Gastrocnemius medialis (tissue), 4 donors: ENCODE measurements around the gene OPCML. TPM values are rescaled to one million over a fixed set of nuclear protein-coding genes. Genes with fewer than 3 reads are reported as not detected.

ENCODE experiments used
- ATAC-seq, 2 donors: fragments of 150-250 bp; one replicate each; pipeline ENCODE4 v1.9.1; 2016
- DNase-seq, 2 donors: peaks; one replicate each; pipeline ENCODE4 v3.0.0-alpha.2; 2019
- H3K27ac ChIP-seq, 4 donors: fragments of 200-600 bp; sonication (generic); 1 replicate in 1 of 4; 2 replicates in 3 of 4; pipeline ENCODE4 v1.5.1; 2016 to 2018; ENCODE audit warnings: mild to moderate bottlenecking in 2 of 4, moderate library complexity in 1 of 4
- H3K27me3 ChIP-seq, 3 donors: fragments of 200-600 bp; sonication (generic) in 2 of 3; 1 replicate in 1 of 3; 2 replicates in 2 of 3; pipeline versions ENCODE4 v1.5.1 to v1.6.0; 2016 to 2019; ENCODE audit warnings: mild to moderate bottlenecking in 1 of 3, moderate library complexity in 1 of 3
- H3K36me3 ChIP-seq, 2 donors: fragments of 200-600 bp; sonication (generic) in 1 of 2; one replicate each; pipeline ENCODE4 v1.5.1; 2017 to 2018
- H3K4me1 ChIP-seq, 2 donors: fragments of 200-600 bp; sonication (generic) in 1 of 2; one replicate each; pipeline ENCODE4 v1.5.1; 2016 to 2017; ENCODE audit warnings: mild to moderate bottlenecking in 2 of 2
- H3K4me3 ChIP-seq, 4 donors: fragments of 200-600 bp; sonication (generic) in 3 of 4; 1 replicate in 1 of 4; 2 replicates in 3 of 4; pipeline ENCODE4 v1.5.1; 2016 to 2019; ENCODE audit warnings: mild to moderate bottlenecking in 2 of 4
- H3K9me3 ChIP-seq, 3 donors: fragments of 200-600 bp; sonication (generic) in 2 of 3; 1 replicate in 1 of 3; 2 replicates in 2 of 3; pipeline ENCODE4 v1.5.1; 2016 to 2019
- POLR2A ChIP-seq, 2 donors: fragments of 450-650 bp; IDR thresholded peaks; one replicate each; pipeline ENCODE4 v1.6.1; 2017; ENCODE audit warnings: antibody characterized with exemption in 2 of 2, mild to moderate bottlenecking in 2 of 2, moderate library complexity in 2 of 2
- in situ Hi-C, 4 donors: fragments of 200-750 bp; cut with MboI; loops; one replicate each; pipeline versions ENCODE4 v1.15.0 to v1.8.0; 2017; ENCODE audit warnings: low sequenced_read_pairs in 4 of 4
- intact Hi-C: fragments of 100-400 bp; cut with DNase I; formaldehyde crosslinking; loops from one replicate; pipeline ENCODE4 v1.15.1; 2023; ENCODE audit warnings: low total_unique reads
- total RNA-seq, 4 donors: library from RNA; depleted of rRNA; stranded (reverse); fragments of >200 nt; gene quantifications; one replicate each; pipeline versions ENCODE4 v1.1.0 to v1.2.3, GENCODE V29; 2016
- TF ChIP-seq, protein P1 (sequence below), 5 experiments: fragments of 450-650 bp in 3 of 5; fragments of 200-600 bp in 2 of 5; sonication (generic) in 2 of 5; IDR thresholded peaks in 4 of 5; conservative IDR thresholded peaks in 1 of 5; 1 replicate in 4 of 5; 2 replicates in 1 of 5; pipeline ENCODE4 v1.5.1; 2016 to 2019; ENCODE audit warnings: antibody characterized with exemption in 5 of 5, mild to moderate bottlenecking in 3 of 5, moderate library complexity in 3 of 5

Gene OPCML
- total RNA-seq, 4 donors from 2014 or later: not detected

DNA sequence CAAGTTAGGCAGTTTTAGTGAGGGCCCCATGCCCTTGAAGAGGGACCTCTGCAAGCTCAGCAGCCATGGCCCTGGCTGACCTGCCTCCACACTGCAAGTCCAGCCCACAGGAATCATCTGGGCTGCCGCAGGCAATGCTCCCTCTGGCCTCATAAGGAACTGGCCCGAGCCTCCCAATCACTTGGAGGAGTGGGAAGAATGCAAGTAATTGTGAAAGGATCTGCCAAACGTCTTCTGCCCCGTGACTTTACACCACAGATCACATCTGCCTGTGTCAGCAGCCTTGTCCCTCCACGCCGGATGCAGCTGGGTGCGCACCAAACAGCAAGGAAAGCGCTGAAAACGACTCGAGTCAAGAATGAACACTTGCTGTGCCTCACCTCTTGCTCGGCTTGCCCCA lies 23.8 kb downstream of the OPCML start:
- DNase-seq: no peak
- Histone ChIP-seq H3K27me3 (no peaks in the 10 kb centered on the region), H3K4me1 (no peaks in the 10 kb centered on the region), H3K27ac (no peak overlapping the region), H3K4me3 (no peak overlapping the region), H3K9me3 (no peaks in the 10 kb centered on the region), H3K36me3 (no peaks in the 10 kb centered on the region)
- no peak for ATAC-seq
- intact Hi-C loops (no loop called here), in situ Hi-C loops (no loop called here)
- no peak for TF ChIP-seq POLR2A (IDR thresholded peaks at IDR 0.05)
- TF ChIP-seq, protein P1, sequence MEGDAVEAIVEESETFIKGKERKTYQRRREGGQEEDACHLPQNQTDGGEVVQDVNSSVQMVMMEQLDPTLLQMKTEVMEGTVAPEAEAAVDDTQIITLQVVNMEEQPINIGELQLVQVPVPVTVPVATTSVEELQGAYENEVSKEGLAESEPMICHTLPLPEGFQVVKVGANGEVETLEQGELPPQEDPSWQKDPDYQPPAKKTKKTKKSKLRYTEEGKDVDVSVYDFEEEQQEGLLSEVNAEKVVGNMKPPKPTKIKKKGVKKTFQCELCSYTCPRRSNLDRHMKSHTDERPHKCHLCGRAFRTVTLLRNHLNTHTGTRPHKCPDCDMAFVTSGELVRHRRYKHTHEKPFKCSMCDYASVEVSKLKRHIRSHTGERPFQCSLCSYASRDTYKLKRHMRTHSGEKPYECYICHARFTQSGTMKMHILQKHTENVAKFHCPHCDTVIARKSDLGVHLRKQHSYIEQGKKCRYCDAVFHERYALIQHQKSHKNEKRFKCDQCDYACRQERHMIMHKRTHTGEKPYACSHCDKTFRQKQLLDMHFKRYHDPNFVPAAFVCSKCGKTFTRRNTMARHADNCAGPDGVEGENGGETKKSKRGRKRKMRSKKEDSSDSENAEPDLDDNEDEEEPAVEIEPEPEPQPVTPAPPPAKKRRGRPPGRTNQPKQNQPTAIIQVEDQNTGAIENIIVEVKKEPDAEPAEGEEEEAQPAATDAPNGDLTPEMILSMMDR (IDR thresholded peaks at IDR 0.05 in 4 of 5, conservative IDR thresholded peaks at IDR 0.05 in 1 of 5): no peak

DNA sequence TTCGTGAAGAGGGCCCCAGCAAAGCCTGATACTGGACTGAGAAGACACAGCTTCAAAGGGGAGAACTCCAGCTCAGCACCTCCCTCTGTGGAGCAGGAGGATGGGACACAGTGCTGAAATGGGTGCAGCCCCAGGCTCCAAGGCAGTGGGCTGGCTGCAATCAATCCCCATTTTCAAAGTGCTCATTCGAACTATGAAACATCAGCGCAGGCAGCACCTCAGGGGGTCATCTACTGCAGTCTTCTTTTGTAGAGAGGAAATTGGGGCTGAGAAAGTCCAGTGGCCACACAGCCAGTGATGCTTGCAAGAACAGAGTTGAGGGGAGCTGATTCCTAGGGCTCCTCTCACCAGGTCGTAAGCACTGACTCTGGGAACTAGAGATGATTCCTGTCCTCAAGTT lies 25.1 kb downstream of the OPCML start:
- no peak overlapping the region for H3K4me3 ChIP-seq
- in situ Hi-C loops (no loop called here), intact Hi-C loops (no loop called here)
- H3K9me3 ChIP-seq: no peaks in the 10 kb centered on the region
- TF ChIP-seq, protein P1 (IDR thresholded peaks at IDR 0.05 in 4 of 5, conservative IDR thresholded peaks at IDR 0.05 in 1 of 5): no peak
- TF ChIP-seq POLR2A (IDR thresholded peaks at IDR 0.05): no peak
- H3K4me1 ChIP-seq: no peaks in the 10 kb centered on the region
- H3K36me3 ChIP-seq: no peaks in the 10 kb centered on the region
- H3K27ac ChIP-seq: no peak overlapping the region
- ATAC-seq (no peak), DNase-seq (no peak)
- H3K27me3 ChIP-seq: no peaks in the 10 kb centered on the region

DNA sequence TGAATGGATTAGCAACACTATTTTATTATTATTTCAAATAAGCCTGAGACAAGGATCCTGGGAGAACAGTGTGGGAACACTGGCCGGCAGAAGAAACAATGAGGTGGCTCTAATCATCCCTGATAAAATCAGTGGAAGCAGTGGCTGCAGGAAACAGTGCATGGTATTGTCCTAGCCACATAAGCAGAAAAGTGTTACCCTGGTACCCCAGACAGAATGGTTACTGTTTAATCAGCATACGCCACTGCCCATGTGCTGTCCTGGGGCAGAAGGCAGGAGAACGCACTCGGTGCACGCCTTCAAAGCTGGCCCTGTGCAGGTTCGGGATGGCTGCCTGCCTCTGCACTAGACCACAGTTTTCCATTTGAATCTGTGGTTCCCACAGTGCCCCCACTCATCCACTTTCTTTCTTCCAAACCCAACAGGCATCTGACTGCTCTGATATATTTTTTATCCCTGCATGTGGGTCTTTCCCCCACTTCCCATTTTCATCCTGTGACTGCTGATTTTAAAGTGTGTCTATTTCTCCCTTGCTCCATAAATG lies 25.7 kb downstream of the OPCML start:
- DNase-seq (no peak), ATAC-seq (no peak)
- H3K4me3 ChIP-seq: no peak overlapping the region
- no peak for TF ChIP-seq POLR2A (IDR thresholded peaks at IDR 0.05)
- TF ChIP-seq, protein P1 (IDR thresholded peaks at IDR 0.05 in 4 of 5, conservative IDR thresholded peaks at IDR 0.05 in 1 of 5): no peak
- intact Hi-C loops: no loop called here
- no peaks in the 10 kb centered on the region for H3K4me1 ChIP-seq
- in situ Hi-C loops: no loop called here
- no peak overlapping the region for H3K27ac ChIP-seq
- H3K36me3 ChIP-seq: no peaks in the 10 kb centered on the region
- no peaks in the 10 kb centered on the region for H3K27me3 ChIP-seq
- H3K9me3 ChIP-seq: no peaks in the 10 kb centered on the region

DNA sequence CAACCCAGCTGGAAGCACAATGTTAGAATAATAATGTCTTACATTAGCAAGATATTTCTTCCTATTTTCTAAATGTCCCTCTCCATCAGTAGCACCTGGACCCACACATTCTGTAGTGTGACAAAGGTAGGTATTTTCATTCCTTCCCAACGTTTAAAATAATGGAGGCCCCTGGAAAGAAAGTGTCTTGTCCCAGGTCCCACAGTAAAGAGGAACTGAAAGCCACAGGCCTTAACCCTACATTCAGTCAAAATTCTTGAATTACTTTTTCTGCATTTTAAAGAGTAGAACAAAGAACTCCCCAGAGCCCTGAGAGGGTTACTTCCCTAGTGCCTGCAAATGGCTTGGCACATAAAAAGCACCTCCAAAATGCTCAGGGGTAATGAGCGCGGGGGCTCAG lies 26.3 kb downstream of the OPCML start:
- Histone ChIP-seq H3K36me3 (no peaks in the 10 kb centered on the region), H3K4me1 (no peaks in the 10 kb centered on the region), H3K27ac (no peak overlapping the region), H3K9me3 (no peaks in the 10 kb centered on the region), H3K4me3 (no peak overlapping the region), H3K27me3 (no peaks in the 10 kb centered on the region)
- no peak for ATAC-seq
- TF ChIP-seq, protein P1 (IDR thresholded peaks at IDR 0.05 in 4 of 5, conservative IDR thresholded peaks at IDR 0.05 in 1 of 5): no peak
- no peak for TF ChIP-seq POLR2A (IDR thresholded peaks at IDR 0.05)
- intact Hi-C loops: no loop called here
- in situ Hi-C loops: no loop called here
- DNase-seq: no peak

DNA sequence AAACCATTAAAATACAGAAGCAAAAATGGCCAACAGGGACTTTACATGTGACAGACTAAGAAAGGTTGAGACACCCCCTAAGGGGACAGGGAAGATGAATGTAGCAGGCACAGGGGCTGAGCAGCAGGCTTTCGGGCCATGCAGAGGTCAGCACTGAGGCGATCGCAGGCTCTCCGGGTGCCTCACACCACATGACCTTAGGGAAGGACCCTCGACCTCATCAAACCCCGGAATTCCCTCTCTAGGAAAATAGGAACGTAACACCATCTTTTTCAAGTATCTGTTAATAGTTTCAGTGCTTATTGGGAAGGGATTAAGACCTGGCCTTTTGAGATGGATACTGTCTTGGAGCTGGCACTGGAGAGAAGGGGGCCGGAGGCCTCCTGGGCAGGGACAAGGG lies 27.4 kb downstream of the OPCML start:
- Histone ChIP-seq H3K4me1 (no peaks in the 10 kb centered on the region), H3K4me3 (no peak overlapping the region), H3K27me3 (no peaks in the 10 kb centered on the region), H3K27ac (no peak overlapping the region), H3K9me3 (no peaks in the 10 kb centered on the region), H3K36me3 (no peaks in the 10 kb centered on the region)
- no peak for ATAC-seq
- in situ Hi-C loops: no loop called here
- TF ChIP-seq POLR2A (IDR thresholded peaks at IDR 0.05): no peak
- TF ChIP-seq, protein P1 (IDR thresholded peaks at IDR 0.05 in 4 of 5, conservative IDR thresholded peaks at IDR 0.05 in 1 of 5): no peak
- no peak for DNase-seq
- intact Hi-C loops: no loop called here
